Measurements from ENCODE around the gene ARHGAP27.

DNA sequence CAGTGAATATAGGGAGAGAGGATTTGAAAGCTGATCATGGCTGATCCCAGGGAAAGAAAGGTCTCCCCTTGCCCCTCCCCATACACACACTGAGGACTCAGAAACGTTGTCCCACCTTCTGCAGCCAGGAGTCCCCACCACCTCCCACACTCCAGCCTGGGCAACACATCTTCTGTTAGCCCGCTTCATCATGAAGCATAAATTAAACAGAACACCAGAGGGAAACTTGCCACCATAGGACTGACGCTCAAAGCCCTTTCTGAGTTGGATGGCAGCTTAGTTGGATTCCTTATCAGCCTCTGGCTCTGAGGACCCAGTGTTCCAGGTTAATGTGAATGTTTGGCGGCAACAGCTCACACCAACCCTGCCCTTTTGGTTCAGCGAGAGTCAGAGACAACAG is 33.9 kb downstream of the ARHGAP27 start:
- TF ChIP-seq, protein P1, sequence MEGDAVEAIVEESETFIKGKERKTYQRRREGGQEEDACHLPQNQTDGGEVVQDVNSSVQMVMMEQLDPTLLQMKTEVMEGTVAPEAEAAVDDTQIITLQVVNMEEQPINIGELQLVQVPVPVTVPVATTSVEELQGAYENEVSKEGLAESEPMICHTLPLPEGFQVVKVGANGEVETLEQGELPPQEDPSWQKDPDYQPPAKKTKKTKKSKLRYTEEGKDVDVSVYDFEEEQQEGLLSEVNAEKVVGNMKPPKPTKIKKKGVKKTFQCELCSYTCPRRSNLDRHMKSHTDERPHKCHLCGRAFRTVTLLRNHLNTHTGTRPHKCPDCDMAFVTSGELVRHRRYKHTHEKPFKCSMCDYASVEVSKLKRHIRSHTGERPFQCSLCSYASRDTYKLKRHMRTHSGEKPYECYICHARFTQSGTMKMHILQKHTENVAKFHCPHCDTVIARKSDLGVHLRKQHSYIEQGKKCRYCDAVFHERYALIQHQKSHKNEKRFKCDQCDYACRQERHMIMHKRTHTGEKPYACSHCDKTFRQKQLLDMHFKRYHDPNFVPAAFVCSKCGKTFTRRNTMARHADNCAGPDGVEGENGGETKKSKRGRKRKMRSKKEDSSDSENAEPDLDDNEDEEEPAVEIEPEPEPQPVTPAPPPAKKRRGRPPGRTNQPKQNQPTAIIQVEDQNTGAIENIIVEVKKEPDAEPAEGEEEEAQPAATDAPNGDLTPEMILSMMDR (IDR thresholded peaks at IDR 0.05), result no peak
- TF ChIP-seq POLR2A (IDR thresholded peaks at IDR 0.05) (no peak), POLR2AphosphoS5 (IDR thresholded peaks at IDR 0.05) (no peak), EP300 (IDR thresholded peaks at IDR 0.05) (no peak)

Measured in stomach (tissue), 4 donors.